ENCODE measurements around the gene SERPINA3.

- TF ChIP-seq CTCF (conservative IDR thresholded peaks at IDR 0.05; ENCODE audit: low read depth, low read length) (no peak), EZH2 (IDR thresholded peaks at IDR 0.05; ENCODE audit: low read length, unreplicated experiment) (no peak), EZH2phosphoT487 (IDR thresholded peaks at IDR 0.05; ENCODE audit: borderline replicate concordance, low read length) (no peak)
Observed at GRCh38 chr14:94583557-94583956, 28.6 kb upstream of the SERPINA3 start.
